BE2C (cell line): ENCODE measurements around the gene KCNN3.

ENCODE experiments used
- DNase-seq: peaks from one replicate; pipeline ENCODE4 v3.0.0-alpha.2; 2020
- H3K27me3 ChIP-seq: fragments of 250-450 bp; sonication (Bioruptor Pico); 2 replicates; pipeline ENCODE4 v1.5.1; 2020; ENCODE audit warnings: mild to moderate bottlenecking
- H3K36me3 ChIP-seq: fragments of 250-450 bp; sonication (Bioruptor Pico); 2 replicates; pipeline ENCODE4 v1.5.1; 2020; ENCODE audit warnings: mild to moderate bottlenecking
- H3K4me1 ChIP-seq: fragments of 250-450 bp; sonication (Bioruptor Pico); 2 replicates; pipeline ENCODE4 v1.5.1; 2020
- H3K4me3 ChIP-seq: 2 replicates; pipeline ENCODE4 v1.5.1; 2011; ENCODE audit warnings: low read depth, low read length
- H3K9me3 ChIP-seq: fragments of 250-450 bp; sonication (Bioruptor Pico); 2 replicates; pipeline ENCODE4 v1.5.1; 2020
- TF ChIP-seq, protein P1 (sequence below): IDR thresholded peaks from 2 replicates; pipeline ENCODE4 v1.5.1; 2012; ENCODE audit warnings: mild to moderate bottlenecking, low read depth, low read length

The KCNN3 gene

DNA sequence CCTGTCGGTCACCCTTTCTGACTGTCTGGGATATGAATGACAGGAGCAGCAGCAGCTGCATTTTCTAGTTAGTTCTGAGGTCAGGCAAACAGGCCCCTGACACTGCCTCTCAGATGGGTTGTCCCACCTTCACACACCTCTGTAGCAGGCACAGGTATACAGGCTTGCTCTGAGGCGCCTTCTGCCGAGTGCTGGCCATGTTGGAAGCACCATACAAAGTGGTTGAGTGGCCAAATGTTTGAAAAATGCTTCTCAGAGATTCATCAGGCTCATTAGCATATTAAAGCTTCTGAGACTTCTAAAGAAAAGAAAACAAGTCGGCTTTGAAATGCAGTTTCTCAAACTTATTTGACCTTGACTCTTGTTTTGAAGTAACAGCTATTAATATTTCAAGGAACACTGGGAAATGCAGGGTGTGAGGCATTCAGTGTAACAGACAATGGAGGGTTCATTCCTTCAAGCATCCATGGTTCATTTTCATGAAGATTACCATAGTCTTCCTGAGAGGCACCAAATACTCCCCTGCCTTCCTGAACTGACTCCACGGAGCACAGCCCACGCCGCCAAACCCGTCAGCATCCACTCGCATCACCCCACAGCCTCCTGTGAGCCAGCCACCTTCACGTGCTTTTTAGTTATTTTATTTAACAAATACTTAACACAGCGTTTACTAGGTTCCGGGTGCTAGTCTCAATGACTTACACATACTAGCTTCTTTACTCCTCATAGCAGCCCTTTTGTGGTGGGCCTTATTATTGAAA lies 81.8 kb downstream of the KCNN3 start:
- DNase-seq: no peak
- H3K4me3 ChIP-seq: no peak overlapping the region
- TF ChIP-seq, protein P1, sequence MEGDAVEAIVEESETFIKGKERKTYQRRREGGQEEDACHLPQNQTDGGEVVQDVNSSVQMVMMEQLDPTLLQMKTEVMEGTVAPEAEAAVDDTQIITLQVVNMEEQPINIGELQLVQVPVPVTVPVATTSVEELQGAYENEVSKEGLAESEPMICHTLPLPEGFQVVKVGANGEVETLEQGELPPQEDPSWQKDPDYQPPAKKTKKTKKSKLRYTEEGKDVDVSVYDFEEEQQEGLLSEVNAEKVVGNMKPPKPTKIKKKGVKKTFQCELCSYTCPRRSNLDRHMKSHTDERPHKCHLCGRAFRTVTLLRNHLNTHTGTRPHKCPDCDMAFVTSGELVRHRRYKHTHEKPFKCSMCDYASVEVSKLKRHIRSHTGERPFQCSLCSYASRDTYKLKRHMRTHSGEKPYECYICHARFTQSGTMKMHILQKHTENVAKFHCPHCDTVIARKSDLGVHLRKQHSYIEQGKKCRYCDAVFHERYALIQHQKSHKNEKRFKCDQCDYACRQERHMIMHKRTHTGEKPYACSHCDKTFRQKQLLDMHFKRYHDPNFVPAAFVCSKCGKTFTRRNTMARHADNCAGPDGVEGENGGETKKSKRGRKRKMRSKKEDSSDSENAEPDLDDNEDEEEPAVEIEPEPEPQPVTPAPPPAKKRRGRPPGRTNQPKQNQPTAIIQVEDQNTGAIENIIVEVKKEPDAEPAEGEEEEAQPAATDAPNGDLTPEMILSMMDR: no peak
- H3K36me3 ChIP-seq: no peaks in the 10 kb centered on the region
- no peaks in the 10 kb centered on the region for H3K9me3 ChIP-seq
- H3K27me3 ChIP-seq: no peaks in the 10 kb centered on the region
- H3K4me1 ChIP-seq: peaks cover 4% of the 10 kb centered on the region; the same call in 1 of the 2 replicates

DNA sequence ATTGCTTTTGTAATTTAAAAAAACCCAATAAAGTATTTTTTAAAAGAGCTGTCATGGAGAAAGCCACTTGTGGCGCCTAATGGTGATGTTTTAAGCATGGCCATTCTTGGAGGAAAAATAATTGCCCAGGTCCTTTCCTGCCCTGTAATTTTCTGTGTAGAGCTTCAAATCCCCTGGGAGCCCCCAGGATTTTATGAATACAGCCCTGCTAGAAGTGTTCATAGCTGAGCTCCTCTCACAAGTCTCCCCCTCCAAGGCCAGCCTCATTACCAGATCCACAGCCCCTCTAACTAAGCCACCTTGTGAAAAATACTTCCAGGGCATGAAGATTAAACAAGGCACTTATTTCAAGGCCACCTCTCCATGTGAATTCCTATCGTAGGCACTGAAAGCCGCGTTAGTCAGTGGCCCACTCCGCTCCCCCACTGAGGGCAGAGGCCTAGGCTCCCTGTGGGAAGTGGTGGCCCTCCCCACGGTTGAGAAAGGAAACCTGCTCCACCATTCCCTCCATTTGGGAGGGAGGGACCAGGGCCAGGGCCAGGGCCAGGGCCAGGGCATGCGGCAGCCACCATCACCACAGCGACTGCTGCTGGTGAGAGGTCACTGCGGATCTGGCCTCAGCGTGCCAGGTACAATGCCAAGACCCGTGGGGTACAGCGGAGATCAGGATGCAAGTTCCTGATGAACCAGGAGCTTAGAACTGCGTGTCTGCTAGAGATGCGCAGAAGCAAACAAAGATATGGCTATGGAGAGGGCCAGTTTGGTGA lies 83.1 kb downstream of the KCNN3 start:
- no peaks in the 10 kb centered on the region for H3K27me3 ChIP-seq
- TF ChIP-seq, protein P1: no peak

DNA sequence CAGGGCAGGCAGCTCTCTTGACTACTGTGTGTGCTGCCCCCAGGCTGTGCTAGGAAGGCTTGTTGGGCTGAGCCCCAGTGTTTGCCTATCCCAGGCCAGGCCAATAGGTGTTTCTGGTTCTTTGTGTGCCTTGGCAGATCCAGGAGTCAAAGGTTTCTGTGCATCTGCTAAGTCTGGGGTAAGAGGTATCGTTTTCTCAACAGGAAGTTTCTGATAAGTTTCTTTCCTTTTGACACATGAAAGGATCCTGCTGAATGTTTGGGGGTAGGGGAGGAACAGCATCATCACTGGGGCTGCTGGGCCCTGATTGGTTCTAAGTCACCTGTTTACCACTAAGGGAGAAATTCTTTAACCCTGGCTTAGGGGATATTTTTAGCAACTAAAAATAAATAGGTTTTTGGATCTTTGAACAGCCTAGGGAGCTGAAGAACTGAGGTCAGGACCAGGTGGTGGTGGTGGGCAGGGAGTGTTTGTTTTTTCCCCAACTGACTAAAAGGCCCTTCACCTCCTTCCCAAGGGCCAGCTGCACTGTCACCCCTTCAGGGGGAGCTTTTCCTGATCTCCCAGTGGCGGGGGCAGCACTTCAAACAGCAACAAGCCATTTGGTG lies 85.1 kb downstream of the KCNN3 start:
- no peak for DNase-seq
- Histone ChIP-seq H3K27me3 (no peaks in the 10 kb centered on the region), H3K36me3 (no peaks in the 10 kb centered on the region), H3K9me3 (no peaks in the 10 kb centered on the region), H3K4me1 (peaks cover 4% of the 10 kb centered on the region; the same call in 1 of the 2 replicates), H3K4me3 (no peak overlapping the region)
- TF ChIP-seq, protein P1: no peak

More for the DNA sequence above, 83.1 kb downstream of the KCNN3 start:
- H3K36me3 ChIP-seq: no peaks in the 10 kb centered on the region
- H3K4me3 ChIP-seq: no peak overlapping the region
- H3K4me1 ChIP-seq: peaks cover 4% of the 10 kb centered on the region; the same call in 1 of the 2 replicates
- no peak for DNase-seq
- H3K9me3 ChIP-seq: no peaks in the 10 kb centered on the region

DNA sequence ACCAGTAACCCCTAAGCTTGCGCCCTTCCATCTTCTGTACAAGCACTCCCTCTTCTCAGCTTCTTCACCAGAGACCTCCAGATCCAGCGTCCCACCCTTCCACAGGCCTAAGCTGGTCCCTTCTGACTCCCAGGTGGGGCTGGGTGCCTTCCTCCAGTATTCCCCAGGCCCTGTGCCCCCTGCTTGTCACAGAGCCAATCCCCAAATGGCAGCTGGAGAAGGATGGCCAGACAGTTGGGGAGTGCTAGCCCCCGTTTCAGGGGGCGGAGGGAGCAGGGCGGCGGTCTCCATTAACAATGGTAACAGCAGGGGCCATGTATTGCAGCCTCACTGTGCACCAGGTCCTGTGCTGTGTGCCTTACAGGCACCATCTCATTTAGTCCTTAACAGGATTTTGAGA lies 85.7 kb downstream of the KCNN3 start:
- no peaks in the 10 kb centered on the region for H3K27me3 ChIP-seq
- TF ChIP-seq, protein P1: no peak
- H3K4me1 ChIP-seq: peaks cover 4% of the 10 kb centered on the region; the same call in 1 of the 2 replicates
- H3K9me3 ChIP-seq: no peaks in the 10 kb centered on the region
- DNase-seq: no peak
- H3K4me3 ChIP-seq: no peak overlapping the region
- no peaks in the 10 kb centered on the region for H3K36me3 ChIP-seq

DNA sequence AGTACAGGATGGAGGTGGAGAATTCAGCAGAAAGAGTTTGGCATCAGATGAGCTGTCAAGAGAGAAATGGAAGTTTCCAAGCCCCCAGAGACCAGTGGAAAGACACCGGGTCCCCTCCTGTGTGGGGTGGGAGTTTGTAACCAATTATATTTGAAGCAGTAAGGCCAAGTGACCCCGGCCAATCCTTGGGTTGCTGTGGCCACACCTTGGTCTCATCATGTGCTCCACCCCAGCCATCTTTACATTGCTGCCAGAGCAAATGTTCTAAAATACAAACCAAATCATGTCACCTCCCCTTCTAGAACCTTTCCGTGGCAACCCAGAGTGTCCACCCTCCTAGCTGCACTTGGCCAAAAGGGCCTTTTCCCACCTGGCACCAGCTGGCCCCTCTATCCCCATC lies 86.1 kb downstream of the KCNN3 start:
- Histone ChIP-seq H3K27me3 (no peaks in the 10 kb centered on the region), H3K4me3 (no peak overlapping the region), H3K36me3 (no peaks in the 10 kb centered on the region), H3K9me3 (peaks cover 3% of the 10 kb centered on the region; the same call in 1 of the 2 replicates), H3K4me1 (peaks cover 4% of the 10 kb centered on the region; the same call in 1 of the 2 replicates)
- TF ChIP-seq, protein P1: no peak
- no peak for DNase-seq
